Measurements from ENCODE around the gene SHANK2.

DNA sequence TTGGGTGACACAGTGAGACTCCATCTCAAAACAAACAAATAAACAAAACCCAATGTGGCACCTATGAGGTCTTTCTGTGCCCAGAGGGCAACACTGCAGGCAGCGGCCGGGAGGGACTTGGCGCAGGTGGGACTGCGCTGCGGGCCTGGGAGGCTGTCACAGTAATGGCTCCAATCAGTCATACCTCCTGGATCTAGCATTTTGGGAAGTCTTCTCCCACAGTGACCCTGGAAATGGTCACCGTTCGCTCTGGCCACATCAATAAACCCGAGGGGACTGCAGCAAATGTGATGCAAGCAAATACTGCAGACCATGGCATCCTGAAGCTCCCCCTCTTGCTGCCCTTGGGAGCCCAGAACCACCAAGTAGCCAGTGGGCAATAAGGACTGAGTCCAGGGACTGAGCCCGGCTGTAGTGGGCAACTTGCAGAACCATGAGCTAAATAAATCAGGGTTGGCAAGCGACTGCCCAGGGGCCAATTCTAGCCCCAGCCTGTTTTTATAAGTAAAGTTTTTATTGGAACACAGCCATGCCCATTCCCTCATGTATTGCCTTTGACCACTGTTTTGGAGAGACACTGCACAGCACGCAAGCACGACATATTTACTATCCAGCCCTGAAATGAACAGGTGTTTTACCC is 15.4 kb downstream of the SHANK2 start:
- TF ChIP-seq CTCF (IDR thresholded peaks at IDR 0.05) (no peak), POLR2A (IDR thresholded peaks at IDR 0.05) (no peak)

Data from prostate gland (tissue), 2 donors.